ENCODE data around the gene SCYGR8. TPM values are rescaled to one million over a fixed set of nuclear protein-coding genes. Genes with fewer than 3 reads are reported as not detected.

The SCYGR8 gene
- total and polyA plus RNA-seq, 10 of the 15 experiments (the other 5 are each of a cell fraction or from before 2014, with no cell fraction given), result not detected

- TF ChIP-seq MEF2B (IDR thresholded peaks at IDR 0.05; ENCODE audit: partially characterized antibody, poor library complexity, severe bottlenecking) (peak; percentile 47), NKRF (conservative IDR thresholded peaks at IDR 0.05) (peak; percentile 47; the same call in 1 of the 2 replicates), CREM (IDR thresholded peaks at IDR 0.05; ENCODE audit: low read depth) (peak; percentile 68; the same call in 1 of the 2 replicates), HCFC1 (IDR thresholded peaks at IDR 0.05; ENCODE audit: low read length) (no peak), PAX8 (IDR thresholded peaks at IDR 0.05) (no peak), MTA2 (IDR thresholded peaks at IDR 0.05; ENCODE audit: low read depth) (peak; percentile 72), IRF4 (IDR thresholded peaks at IDR 0.05; ENCODE audit: low read depth, low read length) (peak; percentile 71; the same call in 1 of the 2 replicates), REST (IDR thresholded peaks at IDR 0.05; ENCODE audit: low read depth, low read length) (no peak), SP1 (IDR thresholded peaks at IDR 0.05; ENCODE audit: low read depth, low read length) (peak; percentile 25), BHLHE40 (IDR thresholded peaks at IDR 0.05; ENCODE audit: borderline replicate concordance in 1 of 2, low read depth in 2 of 2, low read length in 1 of 2) (peak in 1 of 2 experiments; percentile 61; a peak in 2 of 4 replicates), MTA3 (IDR thresholded peaks at IDR 0.05; ENCODE audit: borderline replicate concordance, low read length) (no peak), MLLT1 (IDR thresholded peaks at IDR 0.05) (peak; percentile 88), MYC (IDR thresholded peaks at IDR 0.05; ENCODE audit: insufficient read depth, insufficient read length, insufficient replicate concordance, low read length, severe bottlenecking) (no peak), SKIL (IDR thresholded peaks at IDR 0.05; ENCODE audit: low read depth, poor library complexity, severe bottlenecking) (peak; percentile 67), NBN (IDR thresholded peaks at IDR 0.05) (peak; percentile 82; the same call in 1 of the 2 replicates), TCF7 (IDR thresholded peaks at IDR 0.05; ENCODE audit: borderline replicate concordance) (peak; percentile 33; the same call in 1 of the 2 replicates), GABPA (IDR thresholded peaks at IDR 0.05; ENCODE audit: low read depth) (no peak), CBFB (IDR thresholded peaks at IDR 0.05; ENCODE audit: low read depth) (peak; percentile 79; the same call in 1 of the 2 replicates), POLR2AphosphoS5 (IDR thresholded peaks at IDR 0.05; ENCODE audit: low read length) (no peak), ELK1 (IDR thresholded peaks at IDR 0.05; ENCODE audit: low read depth, low read length) (no peak)
Observed at GRCh38 chr2:227783404-227784138, 37.9 kb downstream of the SCYGR8 start (continued).
